PFSK-1 (cell line): ENCODE results near the gene FKBP5.

Experiments used
- FOXP2 ChIP-seq: optimal IDR thresholded peaks from 2 replicates; pipeline ENCODE3; 2011; ENCODE audit warnings: borderline replicate concordance, control low read depth, inconsistent platforms; ENCODE audit not compliant: insufficient read depth; ENCODE audit errors: extremely low read length, extremely low read depth
- POLR2AphosphoS5 ChIP-seq: IDR thresholded peaks from 2 replicates; pipeline ENCODE4 v1.6.1; 2012; ENCODE audit warnings: low read depth, mild to moderate bottlenecking, control low read depth, low read length, moderate library complexity
- REST ChIP-seq, 2 experiments: IDR thresholded peaks; 2 replicates each; pipeline versions ENCODE4 v1.6.1 to v1.8.0; 2011 to 2012; ENCODE audit warnings: low read depth in 2 of 2, low read length in 2 of 2, control low read depth in 1 of 2, inconsistent platforms in 1 of 2, mild to moderate bottlenecking in 1 of 2, moderate library complexity in 1 of 2; ENCODE audit not compliant: insufficient read depth in 1 of 2
- SIN3A ChIP-seq: IDR thresholded peaks from 2 replicates; pipeline ENCODE4 v1.6.1; 2012; ENCODE audit warnings: mild to moderate bottlenecking, low read length, moderate library complexity, borderline replicate concordance; ENCODE audit not compliant: insufficient read depth
- TAF1 ChIP-seq: IDR thresholded peaks from 2 replicates; pipeline ENCODE4 v1.6.1; 2012; ENCODE audit warnings: low read length, control low read depth, borderline replicate concordance; ENCODE audit not compliant: insufficient read depth

Gene FKBP5

GRCh38 chr6:35713006-35713767 is 24.5 kb upstream of the FKBP5 start:
- TF ChIP-seq POLR2AphosphoS5 (no peak), TAF1 (no peak), REST (IDR thresholded peaks at IDR 0.05; ENCODE audit: insufficient read depth in 1 of 2, low read depth in 2 of 2, low read length in 2 of 2) (no peak), FOXP2 (no peak), SIN3A (no peak)

- no peak for TF ChIP-seq POLR2AphosphoS5
- no peak for TF ChIP-seq TAF1
- TF ChIP-seq SIN3A = no peak
- no peak for TF ChIP-seq REST (IDR thresholded peaks at IDR 0.05; ENCODE audit: insufficient read depth in 1 of 2, low read depth in 2 of 2, low read length in 2 of 2)
- no peak for TF ChIP-seq FOXP2
Measured at GRCh38 chr6:35711731-35712130, 23.0 kb upstream of the FKBP5 start.

- TF ChIP-seq TAF1 (no peak), REST (IDR thresholded peaks at IDR 0.05; ENCODE audit: insufficient read depth in 1 of 2, low read depth in 2 of 2, low read length in 2 of 2) (no peak), POLR2AphosphoS5 (no peak), SIN3A (no peak), FOXP2 (no peak)
Measured at GRCh38 chr6:35710241-35710847, 21.6 kb upstream of the FKBP5 start.

GRCh38 chr6:35708585-35708984 is 19.9 kb upstream of the FKBP5 start:
- TF ChIP-seq REST (IDR thresholded peaks at IDR 0.05; ENCODE audit: insufficient read depth in 1 of 2, low read depth in 2 of 2, low read length in 2 of 2) = no peak
